HepG2 (cell line): ENCODE results near the gene ADAM8. TPM values are rescaled to one million over a fixed set of nuclear protein-coding genes. Genes with fewer than 3 reads are reported as not detected.

Experiments used
- ATAC-seq: fragments of 200-7000 bp; cut with Tn5 transposase; 3 replicates; pipeline ENCODE4 v1.9.1; 2020; ENCODE audit warnings: mild to moderate bottlenecking, moderate library complexity
- BruUV-seq: library from RNA; stranded (reverse); fragments of 400-500 nt; replicated peaks from 2 replicates; lab custom pipeline; 2021; lab: Mats Ljungman, UMichigan
- CTCF ChIA-PET: fragments of 300-600 bp; formaldehyde crosslinking; extraction: SDS; loops from one replicate; lab custom pipeline; 2021; ENCODE audit warnings: low total read pairs, inconsistent platforms, low intra/inter-chr PET ratio; lab: Yijun Ruan, JAX
- POLR2A ChIA-PET: fragments of 350-600 bp; sonication (Branson Sonifier 250); formaldehyde crosslinking; loops from one replicate; lab custom pipeline; 2020; ENCODE audit warnings: antibody characterized with exemption, inconsistent platforms; lab: Yijun Ruan, JAX
- DNase-seq: peaks from one replicate; pipeline ENCODE4 v3.0.0-alpha.2; 2015; ENCODE audit warnings: low spot score
- FAIRE-seq: peaks from 3 replicates; lab custom pipeline; 2011; peaks lifted over from hg19 to GRCh38; lab: Jason Lieb, UNC
- H2AFZ ChIP-seq: one replicate; pipeline ENCODE4 v1.6.1; 2011; ENCODE audit warnings: low read length, inconsistent platforms
- H3K27ac ChIP-seq: fragments of 300-600 bp; 3 replicates; pipeline ENCODE4 v1.8.0; 2011; ENCODE audit warnings: mixed run types, mild to moderate bottlenecking, mixed read lengths, low read length, inconsistent platforms; ENCODE audit not compliant: insufficient read depth; ENCODE audit errors: extremely low read length
- H3K27me3 ChIP-seq, 2 experiments: fragments of 200-600 bp in 1 of 2; 2 replicates in 1 of 2; 3 replicates in 1 of 2; pipeline versions ENCODE4 v1.6.0 to v1.8.0; 2011; ENCODE audit warnings: low read length in 2 of 2, mild to moderate bottlenecking in 2 of 2, moderate library complexity in 2 of 2, inconsistent platforms in 1 of 2; ENCODE audit not compliant: insufficient read depth in 2 of 2, control insufficient read depth in 1 of 2
- H3K36me3 ChIP-seq, 2 experiments: fragments of 200-600 bp in 1 of 2; replicated peaks in 1 of 2; 2 replicates in 1 of 2; 3 replicates in 1 of 2; pipeline versions ENCODE4 v1.5.1 to v1.8.0; 2011; ENCODE audit warnings: low read length in 2 of 2, inconsistent platforms in 1 of 2; ENCODE audit not compliant: insufficient read depth in 2 of 2, control insufficient read depth in 1 of 2
- H3K4me1 ChIP-seq: 2 replicates; pipeline ENCODE4 v1.5.1; 2012; ENCODE audit warnings: low read length, inconsistent platforms; ENCODE audit not compliant: insufficient read depth
- H3K4me2 ChIP-seq: 2 replicates; pipeline ENCODE4 v1.6.0; 2011; ENCODE audit warnings: low read depth, low read length, inconsistent platforms
- H3K4me3 ChIP-seq, 3 experiments: fragments of 200-600 bp in 1 of 3; sonication (generic), shearing (Covaris generic) in 1 of 3; replicated peaks in 1 of 3; 2 replicates each; pipeline ENCODE4 v1.5.1; 2011 to 2016; ENCODE audit warnings: low read length in 3 of 3, inconsistent platforms in 2 of 3, low read depth in 2 of 3, mild to moderate bottlenecking in 2 of 3, control low read depth in 1 of 3, mixed read lengths in 1 of 3; ENCODE audit not compliant: insufficient read depth in 1 of 3
- H3K79me2 ChIP-seq: one replicate; pipeline ENCODE4 v1.6.1; 2011; ENCODE audit warnings: low read length, inconsistent platforms; ENCODE audit not compliant: insufficient read depth
- H3K9ac ChIP-seq: 2 replicates; pipeline ENCODE4 v1.6.0; 2011; ENCODE audit warnings: mild to moderate bottlenecking, low read depth, low read length, inconsistent platforms; ENCODE audit not compliant: insufficient read depth
- H3K9me3 ChIP-seq: 2 replicates; pipeline ENCODE4 v1.5.1; 2012; ENCODE audit warnings: mild to moderate bottlenecking, low read length
- H4K20me1 ChIP-seq: 2 replicates; pipeline ENCODE4 v1.6.0; 2011; ENCODE audit warnings: inconsistent platforms, mild to moderate bottlenecking, low read length, moderate library complexity; ENCODE audit not compliant: insufficient read depth
- BRCA1 ChIP-seq: sonication (generic); formaldehyde crosslinking; IDR thresholded peaks from 2 replicates; pipeline ENCODE4 v1.4.0; 2020; ENCODE audit warnings: missing genetic modification reagents
- DNMT3B ChIP-seq: conservative IDR thresholded peaks from 2 replicates; pipeline ENCODE4 v1.6.1; 2016; ENCODE audit warnings: missing biosample characterization, control low read depth
- ELF1 ChIP-seq: sonication (generic); formaldehyde crosslinking; IDR thresholded peaks from 2 replicates; pipeline ENCODE4 v1.4.0; 2020; ENCODE audit warnings: missing genetic modification reagents
- HES4 ChIP-seq: sonication (generic); formaldehyde crosslinking; IDR thresholded peaks from 2 replicates; pipeline ENCODE4 v1.9.0; 2021; ENCODE audit warnings: mild to moderate bottlenecking, missing genetic modification reagents, borderline replicate concordance
- KDM5A ChIP-seq: fragments of 200-600 bp; sonication (generic); IDR thresholded peaks from 2 replicates; pipeline ENCODE4 v1.7.0; 2018; ENCODE audit warnings: antibody characterized with exemption, mild to moderate bottlenecking, low read length, borderline replicate concordance
- MYC ChIP-seq: sonication (generic); formaldehyde crosslinking; IDR thresholded peaks from 2 replicates; pipeline ENCODE4 v1.9.0; 2021; ENCODE audit warnings: missing genetic modification reagents, borderline replicate concordance
- NCOA1 ChIP-seq: sonication (generic); formaldehyde crosslinking; IDR thresholded peaks from 2 replicates; pipeline ENCODE4 v1.9.0; 2021; ENCODE audit warnings: missing genetic modification reagents
- NFRKB ChIP-seq: fragments of 450-650 bp; IDR thresholded peaks from 2 replicates; pipeline ENCODE4 v1.6.1; 2017
- RBAK ChIP-seq: sonication (generic); formaldehyde crosslinking; IDR thresholded peaks from 2 replicates; pipeline ENCODE4 v1.5.1; 2020; ENCODE audit warnings: mild to moderate bottlenecking, missing genetic modification reagents
- SALL2 ChIP-seq: sonication (generic); formaldehyde crosslinking; IDR thresholded peaks from 2 replicates; pipeline ENCODE4 v1.8.1; 2023; ENCODE audit warnings: mild to moderate bottlenecking, missing genetic modification reagents, inconsistent platforms
- THYN1 ChIP-seq: sonication (generic); formaldehyde crosslinking; IDR thresholded peaks from 2 replicates; pipeline ENCODE4 v1.8.1; 2023; ENCODE audit warnings: low read depth, mild to moderate bottlenecking, moderate library complexity, missing genetic modification reagents, borderline replicate concordance
- TMF1 ChIP-seq: sonication (generic); formaldehyde crosslinking; IDR thresholded peaks from 2 replicates; pipeline ENCODE4 v1.8.1; 2022; ENCODE audit warnings: low read depth, missing genetic modification reagents
- XBP1 ChIP-seq: sonication (generic); formaldehyde crosslinking; IDR thresholded peaks from 2 replicates; pipeline ENCODE4 v1.5.0; 2020; ENCODE audit warnings: missing genetic modification reagents
- ZBTB3 ChIP-seq: sonication (generic); formaldehyde crosslinking; IDR thresholded peaks from 2 replicates; pipeline ENCODE4 v1.4.0; 2020; ENCODE audit warnings: low read depth, mild to moderate bottlenecking, moderate library complexity, missing genetic modification reagents, borderline replicate concordance
- ZKSCAN8 ChIP-seq: IDR thresholded peaks from 2 replicates; pipeline ENCODE4 v1.6.1; 2016; ENCODE audit warnings: borderline replicate concordance, missing genetic modification reagents, missing compliant biosample characterization
- ZNF124 ChIP-seq: sonication (generic); formaldehyde crosslinking; IDR thresholded peaks from 2 replicates; pipeline ENCODE4 v1.4.0; 2020; ENCODE audit warnings: missing genetic modification reagents
- ZNF530 ChIP-seq: sonication (generic); formaldehyde crosslinking; IDR thresholded peaks from 2 replicates; pipeline ENCODE4 v1.5.0; 2020; ENCODE audit warnings: low read depth, mild to moderate bottlenecking, missing genetic modification reagents
- WGBS: methylation state at CpG from one replicate; pipeline ENCODE4 v1.1.6; 2017; ENCODE audit warnings: low lambda C conversion rate; 5-methylcytosine and 5-hydroxymethylcytosine counted together
- in situ Hi-C: cut with HindIII; loops from 2 replicates; pipeline ENCODE4 v1.10.0; 2017; ENCODE audit warnings: low pct_unique_long_range_greater_than_20kb; ENCODE audit not compliant: extremely low pct_ligation_motif_present
- intact Hi-C: fragments of 100-400 bp; cut with micrococcal nuclease; formaldehyde crosslinking; loops from one replicate; pipeline ENCODE4 v1.10.0; 2022; ENCODE audit not compliant: unreplicated experiment
- polyA plus RNA-seq, 8 experiments: library from polyadenylated mRNA; depleted of rRNA in 3 of 8; stranded (reverse) in 7 of 8; unstranded in 1 of 8; fragments of >200 nt; fragmentation: Illumina TruSeq in 4 of 8; extraction: Trizol in 4 of 8; gene quantifications; 2 replicates each; pipeline versions ENCODE4 v1.2.1 to v1.2.3, GENCODE V29; 2011 to 2016; ENCODE audit warnings: low read depth in 4 of 8, missing spikeins in 1 of 8, mixed read lengths in 1 of 8; ENCODE audit not compliant: insufficient read depth in 1 of 8
- total RNA-seq, 5 experiments: library from RNA; depleted of rRNA; stranded (reverse); fragments of >200 nt; fragmentation: Illumina TruSeq; extraction: Trizol; gene quantifications; 2 replicates each; pipeline ENCODE4 v1.2.3, GENCODE V29; 2016; ENCODE audit warnings: low read depth in 1 of 5
- TF ChIP-seq, protein P1 (sequence below): sonication (generic); formaldehyde crosslinking; IDR thresholded peaks from 2 replicates; pipeline ENCODE4 v1.8.1; 2023; ENCODE audit warnings: mild to moderate bottlenecking, missing genetic modification reagents, borderline replicate concordance
- TF ChIP-seq, protein P2 (sequence below): sonication (generic); formaldehyde crosslinking; conservative IDR thresholded peaks from 2 replicates; pipeline ENCODE4 v1.4.0; 2020; ENCODE audit warnings: missing genetic modification reagents

Gene ADAM8
- total and polyA plus RNA-seq, 2 of the 13 experiments (the other 11 are each of a cell fraction or from before 2014, with no cell fraction given): 0.24 to 0.93 TPM

DNA sequence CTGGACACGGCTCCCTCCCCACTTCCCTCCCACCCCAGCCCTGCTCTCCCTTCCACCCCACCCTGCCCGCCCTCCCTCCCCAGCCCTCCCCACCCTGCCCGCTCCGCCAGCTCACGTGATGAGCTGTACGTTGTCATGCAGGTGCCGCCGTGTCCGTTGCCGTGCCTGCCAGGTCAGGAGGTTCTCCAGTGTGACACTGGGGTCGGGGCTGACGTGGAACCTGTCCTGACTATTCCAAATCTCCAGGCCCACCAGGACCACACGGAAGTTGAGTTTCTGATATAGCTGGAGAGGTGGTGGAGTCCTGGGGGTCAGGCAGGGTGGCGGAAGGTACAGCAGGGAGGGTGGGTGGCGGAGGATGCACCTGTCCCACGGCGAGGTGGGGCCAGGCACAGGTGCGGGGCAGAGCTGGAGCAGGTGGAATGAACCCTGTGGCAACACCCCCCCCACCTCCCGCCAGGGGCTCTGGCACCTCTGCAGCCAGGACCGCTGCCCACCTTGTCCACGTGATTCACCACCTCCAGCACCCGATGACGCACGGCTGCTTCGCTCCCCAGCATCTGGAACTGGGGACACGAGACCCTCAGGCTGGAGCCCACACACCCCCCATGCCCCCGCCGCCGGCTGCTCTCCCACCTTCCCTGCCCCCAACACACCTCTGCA is 4.2 kb downstream of the ADAM8 start:
- DNase-seq: no peak
- Histone ChIP-seq H4K20me1 (no peaks in the 10 kb centered on the region), H3K4me1 (peaks cover 4% of the 10 kb centered on the region), H3K79me2 (no peaks in the 10 kb centered on the region), H2AFZ (no peak overlapping the region), H3K4me2 (no peak overlapping the region), H3K27ac (no peak overlapping the region), H3K9me3 (no peaks in the 10 kb centered on the region), H3K36me3 (no peaks in the 10 kb centered on the region), H3K9ac (no peak overlapping the region), H3K27me3 (peaks cover 0 to 21% of the 10 kb centered on the region in 2 experiments; a peak in 3 of 5 replicates), H3K4me3 (no peak overlapping the region)
- intact Hi-C loops (no loop called here), in situ Hi-C loops (no loop called here)
- TF ChIP-seq TMF1 (CRISPR knock-in tag) (no peak), KDM5A (no peak), ZKSCAN8 (no peak), ZNF530 (no peak), THYN1 (CRISPR knock-in tag) (no peak), ELF1 (CRISPR knock-in tag) (no peak)
- WGBS: 61% methylated on average over 25 of the region's 29 CpGs
- CTCF ChIA-PET: no interaction called here
- ATAC-seq: no peak
- no TSS peak for BruUV-seq
- POLR2A ChIA-PET: no interaction called here
- no peak for FAIRE-seq

- H3K4me3 ChIP-seq: no peak overlapping the region
- ChIA-PET POLR2A (no interaction called here), CTCF (no interaction called here)
- DNase-seq: no peak
- H3K27me3 ChIP-seq: peaks cover 0 to 22% of the 10 kb centered on the region in 2 experiments; a peak in 3 of 5 replicates
- FAIRE-seq: no peak
- H3K36me3 ChIP-seq: no peaks in the 10 kb centered on the region
- no TSS peak for BruUV-seq
- no peak overlapping the region for H3K27ac ChIP-seq
- H3K9me3 ChIP-seq: no peaks in the 10 kb centered on the region
- intact Hi-C loops: no loop called here
- 42% methylated on average over 17 of the region's 35 CpGs for WGBS
- in situ Hi-C loops: no loop called here
- H2AFZ ChIP-seq: no peak overlapping the region
- no peak overlapping the region for H3K9ac ChIP-seq
- H3K79me2 ChIP-seq: no peaks in the 10 kb centered on the region
- ATAC-seq: no peak
- no peak overlapping the region for H3K4me2 ChIP-seq
- H4K20me1 ChIP-seq: no peaks in the 10 kb centered on the region
- H3K4me1 ChIP-seq: no peaks in the 10 kb centered on the region
- TF ChIP-seq RBAK (CRISPR knock-in tag): no peak
- no peak for TF ChIP-seq ZNF124 (CRISPR knock-in tag)
- no peak for TF ChIP-seq NCOA1 (CRISPR knock-in tag)
- TF ChIP-seq BRCA1 (CRISPR knock-in tag): no peak
- TF ChIP-seq, protein P1, sequence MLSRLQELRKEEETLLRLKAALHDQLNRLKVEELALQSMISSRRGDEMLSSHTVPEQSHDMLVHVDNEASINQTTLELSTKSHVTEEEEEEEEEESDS (CRISPR knock-in tag): no peak
- no peak for TF ChIP-seq NFRKB
- TF ChIP-seq XBP1 (CRISPR knock-in tag): no peak
- no peak for TF ChIP-seq ZBTB3
- TF ChIP-seq HES4 (CRISPR knock-in tag): no peak
- TF ChIP-seq, protein P2, sequence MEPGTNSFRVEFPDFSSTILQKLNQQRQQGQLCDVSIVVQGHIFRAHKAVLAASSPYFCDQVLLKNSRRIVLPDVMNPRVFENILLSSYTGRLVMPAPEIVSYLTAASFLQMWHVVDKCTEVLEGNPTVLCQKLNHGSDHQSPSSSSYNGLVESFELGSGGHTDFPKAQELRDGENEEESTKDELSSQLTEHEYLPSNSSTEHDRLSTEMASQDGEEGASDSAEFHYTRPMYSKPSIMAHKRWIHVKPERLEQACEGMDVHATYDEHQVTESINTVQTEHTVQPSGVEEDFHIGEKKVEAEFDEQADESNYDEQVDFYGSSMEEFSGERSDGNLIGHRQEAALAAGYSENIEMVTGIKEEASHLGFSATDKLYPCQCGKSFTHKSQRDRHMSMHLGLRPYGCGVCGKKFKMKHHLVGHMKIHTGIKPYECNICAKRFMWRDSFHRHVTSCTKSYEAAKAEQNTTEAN (CRISPR knock-in tag): no peak
- TF ChIP-seq SALL2 (CRISPR knock-in tag): no peak
- no peak for TF ChIP-seq MYC (CRISPR knock-in tag)
- no peak for TF ChIP-seq DNMT3B (CRISPR knock-in tag)
Measured at GRCh38 chr10:133271521-133272300, 5.0 kb downstream of the ADAM8 start.
